ENCODE data around the gene APLP2. TPM values are rescaled to one million over a fixed set of nuclear protein-coding genes. Genes with fewer than 3 reads are reported as not detected.

APLP2 gene
- total and polyA plus RNA-seq, 2 of the 13 experiments (the other 11 are each of a cell fraction or from before 2014, with no cell fraction given), result 315 to 594 TPM

- WGBS (ENCODE audit: low lambda C conversion rate), result 4% methylated on average over 4 of the region's 4 CpGs
- intact Hi-C loops (cut with micrococcal nuclease; ENCODE audit: unreplicated experiment) (no loop called here), in situ Hi-C loops (cut with HindIII; ENCODE audit: extremely low pct_ligation_motif_present, low pct_unique_long_range_greater_than_20kb) (no loop called here)
- H3K27ac ChIP-seq (ENCODE audit: extremely low read length, insufficient read depth, low read length), result peak overlapping the region; percentile 72
- H3K4me1 ChIP-seq (ENCODE audit: insufficient read depth, low read length), result peaks cover 50% of the 10 kb centered on the region
- no peaks in the 10 kb centered on the region for H3K36me3 ChIP-seq (replicated peaks in 1 of 2; ENCODE audit: control insufficient read depth in 1 of 2, insufficient read depth in 2 of 2, low read length in 2 of 2)
- no peaks in the 10 kb centered on the region for H4K20me1 ChIP-seq (ENCODE audit: insufficient read depth, low read length)
- H3K9ac ChIP-seq (ENCODE audit: insufficient read depth, low read depth, low read length), result peak overlapping the region; percentile 13; the same call in 1 of the 2 replicates
- FAIRE-seq, result peak; percentile 70
- no peak overlapping the region for H2AFZ ChIP-seq (ENCODE audit: low read length)
- peak; percentile 86 for DNase-seq (ENCODE audit: low spot score)
- no peaks in the 10 kb centered on the region for H3K79me2 ChIP-seq (ENCODE audit: insufficient read depth, low read length)
- peak; percentile 90 for ATAC-seq
- POLR2A ChIA-PET, result interaction anchor here (0.7 to 2.6 kb wide), 6 partner anchors 8 to 49 kb away, joined by 4 to 33 read pairs (median 5); no protein-coding TSS in a partner anchor
- no peak overlapping the region; a peak in 1 of 6 replicates for H3K4me3 ChIP-seq (replicated peaks in 1 of 3; ENCODE audit: insufficient read depth in 1 of 3, low read depth in 2 of 3, low read length in 3 of 3)
- CTCF ChIA-PET (ENCODE audit: low intra/inter-chr PET ratio, low total read pairs), result no interaction called here
- no peaks in the 10 kb centered on the region for H3K9me3 ChIP-seq (ENCODE audit: low read length)
- no peaks in the 10 kb centered on the region for H3K27me3 ChIP-seq (ENCODE audit: control insufficient read depth in 1 of 2, insufficient read depth in 2 of 2, low read length in 2 of 2)
- peak overlapping the region; percentile 52 for H3K4me2 ChIP-seq (ENCODE audit: low read depth, low read length)
- BruUV-seq (replicated peaks), result no TSS peak
- TF ChIP-seq, protein P1, sequence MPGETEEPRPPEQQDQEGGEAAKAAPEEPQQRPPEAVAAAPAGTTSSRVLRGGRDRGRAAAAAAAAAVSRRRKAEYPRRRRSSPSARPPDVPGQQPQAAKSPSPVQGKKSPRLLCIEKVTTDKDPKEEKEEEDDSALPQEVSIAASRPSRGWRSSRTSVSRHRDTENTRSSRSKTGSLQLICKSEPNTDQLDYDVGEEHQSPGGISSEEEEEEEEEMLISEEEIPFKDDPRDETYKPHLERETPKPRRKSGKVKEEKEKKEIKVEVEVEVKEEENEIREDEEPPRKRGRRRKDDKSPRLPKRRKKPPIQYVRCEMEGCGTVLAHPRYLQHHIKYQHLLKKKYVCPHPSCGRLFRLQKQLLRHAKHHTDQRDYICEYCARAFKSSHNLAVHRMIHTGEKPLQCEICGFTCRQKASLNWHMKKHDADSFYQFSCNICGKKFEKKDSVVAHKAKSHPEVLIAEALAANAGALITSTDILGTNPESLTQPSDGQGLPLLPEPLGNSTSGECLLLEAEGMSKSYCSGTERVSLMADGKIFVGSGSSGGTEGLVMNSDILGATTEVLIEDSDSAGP (CRISPR knock-in tag; IDR thresholded peaks at IDR 0.05; ENCODE audit: borderline replicate concordance), result no peak
- peak; percentile 68 for TF ChIP-seq HNF4A (CRISPR knock-in tag; IDR thresholded peaks at IDR 0.05)
- TF ChIP-seq ZNF775 (CRISPR knock-in tag; IDR thresholded peaks at IDR 0.05; ENCODE audit: borderline replicate concordance), result no peak
- TF ChIP-seq, protein P2, sequence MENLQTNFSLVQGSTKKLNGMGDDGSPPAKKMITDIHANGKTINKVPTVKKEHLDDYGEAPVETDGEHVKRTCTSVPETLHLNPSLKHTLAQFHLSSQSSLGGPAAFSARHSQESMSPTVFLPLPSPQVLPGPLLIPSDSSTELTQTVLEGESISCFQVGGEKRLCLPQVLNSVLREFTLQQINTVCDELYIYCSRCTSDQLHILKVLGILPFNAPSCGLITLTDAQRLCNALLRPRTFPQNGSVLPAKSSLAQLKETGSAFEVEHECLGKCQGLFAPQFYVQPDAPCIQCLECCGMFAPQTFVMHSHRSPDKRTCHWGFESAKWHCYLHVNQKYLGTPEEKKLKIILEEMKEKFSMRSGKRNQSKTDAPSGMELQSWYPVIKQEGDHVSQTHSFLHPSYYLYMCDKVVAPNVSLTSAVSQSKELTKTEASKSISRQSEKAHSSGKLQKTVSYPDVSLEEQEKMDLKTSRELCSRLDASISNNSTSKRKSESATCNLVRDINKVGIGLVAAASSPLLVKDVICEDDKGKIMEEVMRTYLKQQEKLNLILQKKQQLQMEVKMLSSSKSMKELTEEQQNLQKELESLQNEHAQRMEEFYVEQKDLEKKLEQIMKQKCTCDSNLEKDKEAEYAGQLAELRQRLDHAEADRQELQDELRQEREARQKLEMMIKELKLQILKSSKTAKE (CRISPR knock-in tag; IDR thresholded peaks at IDR 0.05; ENCODE audit: borderline replicate concordance), result no peak
- TF ChIP-seq GTF2F1 (IDR thresholded peaks at IDR 0.05; ENCODE audit: low read length), result no peak
- TF ChIP-seq ZNF282 (IDR thresholded peaks at IDR 0.05; ENCODE audit: partially characterized antibody), result no peak
- TF ChIP-seq, protein P3, sequence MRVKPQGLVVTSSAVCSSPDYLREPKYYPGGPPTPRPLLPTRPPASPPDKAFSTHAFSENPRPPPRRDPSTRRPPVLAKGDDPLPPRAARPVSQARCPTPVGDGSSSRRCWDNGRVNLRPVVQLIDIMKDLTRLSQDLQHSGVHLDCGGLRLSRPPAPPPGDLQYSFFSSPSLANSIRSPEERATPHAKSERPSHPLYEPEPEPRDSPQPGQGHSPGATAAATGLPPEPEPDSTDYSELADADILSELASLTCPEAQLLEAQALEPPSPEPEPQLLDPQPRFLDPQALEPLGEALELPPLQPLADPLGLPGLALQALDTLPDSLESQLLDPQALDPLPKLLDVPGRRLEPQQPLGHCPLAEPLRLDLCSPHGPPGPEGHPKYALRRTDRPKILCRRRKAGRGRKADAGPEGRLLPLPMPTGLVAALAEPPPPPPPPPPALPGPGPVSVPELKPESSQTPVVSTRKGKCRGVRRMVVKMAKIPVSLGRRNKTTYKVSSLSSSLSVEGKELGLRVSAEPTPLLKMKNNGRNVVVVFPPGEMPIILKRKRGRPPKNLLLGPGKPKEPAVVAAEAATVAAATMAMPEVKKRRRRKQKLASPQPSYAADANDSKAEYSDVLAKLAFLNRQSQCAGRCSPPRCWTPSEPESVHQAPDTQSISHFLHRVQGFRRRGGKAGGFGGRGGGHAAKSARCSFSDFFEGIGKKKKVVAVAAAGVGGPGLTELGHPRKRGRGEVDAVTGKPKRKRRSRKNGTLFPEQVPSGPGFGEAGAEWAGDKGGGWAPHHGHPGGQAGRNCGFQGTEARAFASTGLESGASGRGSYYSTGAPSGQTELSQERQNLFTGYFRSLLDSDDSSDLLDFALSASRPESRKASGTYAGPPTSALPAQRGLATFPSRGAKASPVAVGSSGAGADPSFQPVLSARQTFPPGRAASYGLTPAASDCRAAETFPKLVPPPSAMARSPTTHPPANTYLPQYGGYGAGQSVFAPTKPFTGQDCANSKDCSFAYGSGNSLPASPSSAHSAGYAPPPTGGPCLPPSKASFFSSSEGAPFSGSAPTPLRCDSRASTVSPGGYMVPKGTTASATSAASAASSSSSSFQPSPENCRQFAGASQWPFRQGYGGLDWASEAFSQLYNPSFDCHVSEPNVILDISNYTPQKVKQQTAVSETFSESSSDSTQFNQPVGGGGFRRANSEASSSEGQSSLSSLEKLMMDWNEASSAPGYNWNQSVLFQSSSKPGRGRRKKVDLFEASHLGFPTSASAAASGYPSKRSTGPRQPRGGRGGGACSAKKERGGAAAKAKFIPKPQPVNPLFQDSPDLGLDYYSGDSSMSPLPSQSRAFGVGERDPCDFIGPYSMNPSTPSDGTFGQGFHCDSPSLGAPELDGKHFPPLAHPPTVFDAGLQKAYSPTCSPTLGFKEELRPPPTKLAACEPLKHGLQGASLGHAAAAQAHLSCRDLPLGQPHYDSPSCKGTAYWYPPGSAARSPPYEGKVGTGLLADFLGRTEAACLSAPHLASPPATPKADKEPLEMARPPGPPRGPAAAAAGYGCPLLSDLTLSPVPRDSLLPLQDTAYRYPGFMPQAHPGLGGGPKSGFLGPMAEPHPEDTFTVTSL (CRISPR knock-in tag; IDR thresholded peaks at IDR 0.05; ENCODE audit: borderline replicate concordance), result peak; percentile 57; the same call in 1 of the 2 replicates
- TF ChIP-seq REL (CRISPR knock-in tag; conservative IDR thresholded peaks at IDR 0.05), result no peak
- no peak for TF ChIP-seq IRF2 (CRISPR knock-in tag; IDR thresholded peaks at IDR 0.05)
- TF ChIP-seq GATAD2A (CRISPR knock-in tag; IDR thresholded peaks at IDR 0.05), result peak; percentile 79
- no peak for TF ChIP-seq ZNF552 (CRISPR knock-in tag; IDR thresholded peaks at IDR 0.05; ENCODE audit: borderline replicate concordance)
- TF ChIP-seq RARG (CRISPR knock-in tag; IDR thresholded peaks at IDR 0.05; ENCODE audit: low read depth), result no peak
- peak; percentile 69 for TF ChIP-seq PHF21A (CRISPR knock-in tag; IDR thresholded peaks at IDR 0.05)
- no peak for TF ChIP-seq PCBP2 (optimal IDR thresholded peaks at IDR 0.05; ENCODE audit: low read depth, low read length, poor library complexity, severe bottlenecking)
- no peak for TF ChIP-seq ZNF780A (CRISPR knock-in tag; IDR thresholded peaks at IDR 0.05)
- no peak for TF ChIP-seq CENPT (CRISPR knock-in tag; IDR thresholded peaks at IDR 0.05; ENCODE audit: low read depth)
- TF ChIP-seq ZNF776 (CRISPR knock-in tag; IDR thresholded peaks at IDR 0.05), result no peak
Observed at GRCh38 chr11:130192845-130193267, 123.2 kb downstream of the APLP2 start.

Data from HepG2 (cell line).